Liver (tissue), 9 donors: ENCODE results near the gene PAK1. TPM values are rescaled to one million over a fixed set of nuclear protein-coding genes. Genes with fewer than 3 reads are reported as not detected.

ENCODE experiments used
- DNase-seq: peaks from one replicate; pipeline ENCODE4 v3.0.0-alpha.2; 2017; ENCODE audit warnings: low spot score
- H3K27ac ChIP-seq, 2 donors: one replicate each; pipeline ENCODE4 v1.7.0; 2013; ENCODE audit warnings: inconsistent platforms in 2 of 2, low read length in 2 of 2, control low read depth in 1 of 2, low read depth in 1 of 2, mild to moderate bottlenecking in 1 of 2
- H3K27me3 ChIP-seq, 4 donors: one replicate each; pipeline versions ENCODE4 v1.6.1 to v1.7.0; 2013; ENCODE audit warnings: low read length in 3 of 4, inconsistent platforms in 1 of 4, mild to moderate bottlenecking in 1 of 4, moderate library complexity in 1 of 4; ENCODE audit not compliant: control insufficient read depth in 4 of 4, insufficient read depth in 4 of 4
- H3K36me3 ChIP-seq, 4 donors: one replicate each; pipeline versions ENCODE4 v1.6.1 to v1.7.0; 2013; ENCODE audit warnings: low read length in 3 of 4, mild to moderate bottlenecking in 3 of 4, low read depth in 1 of 4, moderate library complexity in 1 of 4; ENCODE audit not compliant: control insufficient read depth in 4 of 4, insufficient read depth in 3 of 4
- H3K4me1 ChIP-seq, 4 donors: one replicate each; pipeline versions ENCODE4 v1.6.1 to v1.7.0; 2013; ENCODE audit warnings: low read length in 3 of 4, mild to moderate bottlenecking in 3 of 4, moderate library complexity in 1 of 4; ENCODE audit not compliant: control insufficient read depth in 4 of 4, insufficient read depth in 4 of 4
- H3K4me3 ChIP-seq, 3 donors: one replicate each; pipeline versions ENCODE4 v1.6.1 to v1.7.0; 2013; ENCODE audit warnings: low read length in 3 of 3, control low read depth in 1 of 3, low read depth in 1 of 3, mild to moderate bottlenecking in 1 of 3
- H3K9ac ChIP-seq, 2 donors: one replicate each; pipeline ENCODE4 v1.7.0; 2013; ENCODE audit warnings: low read length in 2 of 2, mild to moderate bottlenecking in 2 of 2, moderate library complexity in 2 of 2, control low read depth in 1 of 2, low read depth in 1 of 2
- H3K9me3 ChIP-seq, 4 donors: one replicate each; pipeline versions ENCODE4 v1.6.1 to v1.7.0; 2013; ENCODE audit warnings: low read length in 3 of 4; ENCODE audit not compliant: control insufficient read depth in 4 of 4
- ATF3 ChIP-seq: IDR thresholded peaks from 2 replicates; pipeline ENCODE4 v1.6.1; 2016; ENCODE audit warnings: antibody characterized with exemption
- CTCF ChIP-seq: fragments of 150-350 bp; IDR thresholded peaks from 2 replicates; pipeline ENCODE4 v1.5.1; 2017; ENCODE audit warnings: improper control_type of control experiment, low read depth, low read length; ENCODE audit not compliant: missing input control
- EGR1 ChIP-seq, 2 donors: IDR thresholded peaks; 2 replicates each; pipeline ENCODE4 v1.6.1; 2016 to 2018; ENCODE audit warnings: antibody characterized with exemption in 2 of 2, low read depth in 2 of 2
- FOXA1 ChIP-seq: IDR thresholded peaks from 2 replicates; pipeline ENCODE4 v1.6.1; 2016; ENCODE audit warnings: antibody characterized with exemption
- FOXA2 ChIP-seq: IDR thresholded peaks from 2 replicates; pipeline ENCODE4 v1.6.1; 2016; ENCODE audit warnings: antibody characterized with exemption
- GABPA ChIP-seq, 2 donors: IDR thresholded peaks in 1 of 2; conservative IDR thresholded peaks in 1 of 2; 2 replicates each; pipeline ENCODE4 v1.6.1; 2016; ENCODE audit warnings: antibody characterized with exemption in 2 of 2, mild to moderate bottlenecking in 1 of 2, moderate library complexity in 1 of 2
- HNF4A ChIP-seq, 2 donors: conservative IDR thresholded peaks; 2 replicates each; pipeline ENCODE4 v1.6.1; 2016; ENCODE audit warnings: antibody characterized with exemption in 2 of 2, mild to moderate bottlenecking in 2 of 2
- HNF4G ChIP-seq: IDR thresholded peaks from 2 replicates; pipeline ENCODE4 v1.6.1; 2016; ENCODE audit warnings: antibody characterized with exemption
- JUND ChIP-seq, 2 donors: IDR thresholded peaks; 2 replicates each; pipeline ENCODE4 v1.6.1; 2016; ENCODE audit warnings: antibody characterized with exemption in 2 of 2
- MAX ChIP-seq: IDR thresholded peaks from 2 replicates; pipeline ENCODE4 v1.6.1; 2016; ENCODE audit warnings: antibody characterized with exemption
- NR2F2 ChIP-seq: IDR thresholded peaks from 2 replicates; pipeline ENCODE4 v1.6.1; 2016; ENCODE audit warnings: antibody characterized with exemption
- RAD21 ChIP-seq, 2 donors: IDR thresholded peaks; 2 replicates each; pipeline ENCODE4 v1.6.1; 2016; ENCODE audit warnings: antibody characterized with exemption in 2 of 2, mild to moderate bottlenecking in 2 of 2
- REST ChIP-seq: IDR thresholded peaks from 2 replicates; pipeline ENCODE4 v1.6.1; 2016; ENCODE audit warnings: antibody characterized with exemption, mild to moderate bottlenecking
- RXRA ChIP-seq, 2 donors: IDR thresholded peaks; 2 replicates each; pipeline ENCODE4 v1.6.1; 2017 to 2018; ENCODE audit warnings: antibody characterized with exemption in 2 of 2, mild to moderate bottlenecking in 1 of 2
- SP1 ChIP-seq: IDR thresholded peaks from 2 replicates; pipeline ENCODE4 v1.6.1; 2018; ENCODE audit warnings: antibody characterized with exemption, mild to moderate bottlenecking
- TAF1 ChIP-seq: conservative IDR thresholded peaks from 2 replicates; pipeline ENCODE4 v1.6.1; 2016; ENCODE audit warnings: antibody characterized with exemption, mild to moderate bottlenecking
- YY1 ChIP-seq: IDR thresholded peaks from 2 replicates; pipeline ENCODE4 v1.6.1; 2016; ENCODE audit warnings: antibody characterized with exemption, mild to moderate bottlenecking
- ZBTB33 ChIP-seq: IDR thresholded peaks from 2 replicates; pipeline ENCODE4 v1.6.1; 2016; ENCODE audit warnings: antibody characterized with exemption
- WGBS: extraction: QIAGEN DNeasy Blood & Tissue Kit; methylation state at CpG from one replicate; pipeline ENCODE4 v1.1.7; 2013; 5-methylcytosine and 5-hydroxymethylcytosine counted together
- polyA plus RNA-seq, 2 donors: library from polyadenylated mRNA; stranded (reverse) in 1 of 2; unstranded in 1 of 2; fragments of 200-250 nt in 1 of 2; fragments of >200 nt in 1 of 2; fragmentation: Nextera tagmentation in 1 of 2; extraction: Ambion mirVana in 1 of 2; gene quantifications; one replicate each; pipeline versions ENCODE4 v1.2.1 to v1.2.3, GENCODE V29; 2013 to 2015
- total RNA-seq, 2 donors: library from RNA; depleted of rRNA; stranded (reverse); fragments of >200 nt; gene quantifications; one replicate each; pipeline ENCODE4 v1.2.3, GENCODE V29; 2014
- donor health status: healthy.
- donor health status: healthy.
- donor health status: healthy.
- donor health status: healthy.
- donor health status: healthy.

Gene PAK1
- total and polyA plus RNA-seq, 4 donors = 3.6 to 24.9 (median 7.4) TPM

GRCh38 chr11:77425346-77425745 is 48.5 kb downstream of the PAK1 start:
- H3K27ac ChIP-seq = no peak overlapping the region
- no peaks in the 10 kb centered on the region for H3K9me3 ChIP-seq
- peaks cover 0 to 6% (median under 1%) of the 10 kb centered on the region in 4 donors for H3K4me1 ChIP-seq
- DNase-seq = peak; percentile 50
- no peak overlapping the region for H3K4me3 ChIP-seq
- H3K36me3 ChIP-seq = no peaks in the 10 kb centered on the region
- H3K9ac ChIP-seq = no peak overlapping the region
- no peak for TF ChIP-seq RAD21 (IDR thresholded peaks at IDR 0.05)
- no peak for TF ChIP-seq CTCF
- no peak for TF ChIP-seq SP1
- TF ChIP-seq FOXA1 = no peak
- no peak for TF ChIP-seq FOXA2
- TF ChIP-seq ZBTB33 = no peak
- TF ChIP-seq MAX = no peak
- TF ChIP-seq NR2F2 = no peak
- TF ChIP-seq TAF1 = no peak
- TF ChIP-seq REST = no peak
- TF ChIP-seq JUND (IDR thresholded peaks at IDR 0.05) = no peak
- no peak for TF ChIP-seq RXRA (IDR thresholded peaks at IDR 0.05)
- TF ChIP-seq HNF4A (conservative IDR thresholded peaks at IDR 0.05) = no peak
- TF ChIP-seq EGR1 (IDR thresholded peaks at IDR 0.05; ENCODE audit: low read depth in 2 of 2) = no peak
- TF ChIP-seq YY1 = no peak
- TF ChIP-seq ATF3 = no peak
- no peak for TF ChIP-seq GABPA (IDR thresholded peaks at IDR 0.05 in 1 of 2, conservative IDR thresholded peaks at IDR 0.05 in 1 of 2)
- TF ChIP-seq HNF4G = no peak
- WGBS = 93% methylated on average over 4 of the region's 4 CpGs
- H3K27me3 ChIP-seq = no peaks in the 10 kb centered on the region
